HG03097 (cell line): ENCODE data around the gene PDIA5.
"Not testable (repeated sequence)": the region's sequence is repeated elsewhere in the genome, so short reads cannot be mapped to it uniquely, and the experiment has no call there.

Experiments used
- ATAC-seq: cut with Tn5 transposase; IDR thresholded peaks from one replicate; pipeline ENCODE4 v1.9.1; 2021; ENCODE audit not compliant: unreplicated experiment, low FRiP score

The PDIA5 gene

GRCh38 chr3:123139522-123139921, 72.7 kb downstream of the PDIA5 start:
- ATAC-seq = no peak

- no peak for ATAC-seq
Observed at GRCh38 chr3:123140550-123140949, 73.7 kb downstream of the PDIA5 start.

GRCh38 chr3:123141276-123141675, 74.5 kb downstream of the PDIA5 start:
- no peak for ATAC-seq

GRCh38 chr3:123143669-123144411, 77.0 kb downstream of the PDIA5 start:
- no peak for ATAC-seq

- ATAC-seq = no peak
Observed at GRCh38 chr3:123147754-123148535, 81.1 kb downstream of the PDIA5 start.

GRCh38 chr3:123148772-123149171, 81.9 kb downstream of the PDIA5 start:
- no peak for ATAC-seq

GRCh38 chr3:123149525-123149924, 82.7 kb downstream of the PDIA5 start:
- ATAC-seq = no peak

- ATAC-seq = no peak
Observed at GRCh38 chr3:123150449-123151215, 83.8 kb downstream of the PDIA5 start.

GRCh38 chr3:123151251-123151705, 84.5 kb downstream of the PDIA5 start:
- no peak for ATAC-seq

GRCh38 chr3:123151853-123152420, 85.1 kb downstream of the PDIA5 start:
- ATAC-seq = not testable (repeated sequence)

GRCh38 chr3:123152687-123153086, 85.9 kb downstream of the PDIA5 start:
- no peak for ATAC-seq

GRCh38 chr3:123153125-123154019, 86.5 kb downstream of the PDIA5 start:
- no peak for ATAC-seq

GRCh38 chr3:123154020-123154985, 87.5 kb downstream of the PDIA5 start:
- no peak for ATAC-seq

GRCh38 chr3:123155471-123156011, 88.7 kb downstream of the PDIA5 start:
- ATAC-seq = no peak

- no peak for ATAC-seq
Observed at GRCh38 chr3:123156276-123156995, 89.6 kb downstream of the PDIA5 start.

GRCh38 chr3:123157209-123157597, 90.4 kb downstream of the PDIA5 start:
- no peak for ATAC-seq

GRCh38 chr3:123157598-123158287, 90.9 kb downstream of the PDIA5 start:
- ATAC-seq = no peak
